Stimulated activated naive CD8-positive, alpha-beta T cell treated with anti-CD3 and anti-CD28 coated beads, Interleukin-15, amount 100 ng/mL, for 72 hours (primary cell): ENCODE data around the gene CEP250.

Experiments used
- ATAC-seq: fragments of 150-1000 bp; cut with Tn5 transposase; 2 replicates; pipeline ENCODE4 v1.10.0; 2021; ENCODE audit warnings: mild to moderate bottlenecking, moderate library complexity
- DNase-seq, 2 donors: peaks; one replicate each; pipeline ENCODE4 v3.0.0; 2021 to 2022
- H3K27ac Mint-ChIP-seq, 2 donors: one replicate each; pipeline ENCODE4 v1.8.0; 2022; ENCODE audit warnings: mild to moderate bottlenecking in 2 of 2, mixed read lengths in 2 of 2, moderate library complexity in 2 of 2
- H3K27me3 Mint-ChIP-seq: one replicate; pipeline ENCODE4 v1.8.0; 2022; ENCODE audit warnings: mixed read lengths
- H3K4me1 Mint-ChIP-seq: one replicate; pipeline ENCODE4 v1.8.0; 2022; ENCODE audit warnings: mild to moderate bottlenecking, mixed read lengths
- H3K4me3 Mint-ChIP-seq, 2 donors: one replicate each; pipeline ENCODE4 v1.8.0; 2022; ENCODE audit warnings: mild to moderate bottlenecking in 2 of 2, mixed read lengths in 2 of 2, moderate library complexity in 1 of 2
- H3K9me3 Mint-ChIP-seq, 2 donors: one replicate each; pipeline ENCODE4 v1.8.0; 2022; ENCODE audit warnings: mixed read lengths in 2 of 2

CEP250 gene

DNA sequence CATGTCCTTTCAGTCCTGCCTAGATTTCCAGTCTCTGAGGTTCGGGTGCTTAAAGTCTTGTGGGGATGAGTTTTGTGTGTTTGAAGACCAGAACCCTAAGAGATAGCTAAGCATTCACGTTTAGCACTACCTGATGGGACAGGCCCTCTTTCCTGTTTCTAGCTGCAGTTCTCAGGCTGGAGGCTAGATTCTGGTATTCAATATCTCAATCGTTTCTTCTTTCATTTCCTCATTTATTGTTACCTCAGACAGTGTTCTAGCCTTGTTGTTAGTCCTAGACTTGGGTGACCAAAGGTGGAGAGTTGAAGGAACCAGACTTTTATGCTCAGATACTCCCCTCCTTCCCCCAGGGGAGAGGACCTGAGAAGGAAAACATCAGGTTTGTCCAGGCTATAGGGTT lies 16.8 kb downstream of the CEP250 start:
- no peak for ATAC-seq
- H3K4me1 Mint-ChIP-seq, result no peaks in the 10 kb centered on the region
- H3K9me3 Mint-ChIP-seq, result no peaks in the 10 kb centered on the region
- no peak for DNase-seq
- no peak overlapping the region for H3K27ac Mint-ChIP-seq
- no peak overlapping the region for H3K4me3 Mint-ChIP-seq
- no peaks in the 10 kb centered on the region for H3K27me3 Mint-ChIP-seq

- DNase-seq, result no peak
- no peaks in the 10 kb centered on the region for H3K27me3 Mint-ChIP-seq
- H3K4me3 Mint-ChIP-seq, result no peak overlapping the region
- no peak for ATAC-seq
- H3K27ac Mint-ChIP-seq, result no peak overlapping the region
- H3K9me3 Mint-ChIP-seq, result no peaks in the 10 kb centered on the region
- H3K4me1 Mint-ChIP-seq, result no peaks in the 10 kb centered on the region
Observed at GRCh38 chr20:35473684-35474083, 18.3 kb downstream of the CEP250 start.

DNA sequence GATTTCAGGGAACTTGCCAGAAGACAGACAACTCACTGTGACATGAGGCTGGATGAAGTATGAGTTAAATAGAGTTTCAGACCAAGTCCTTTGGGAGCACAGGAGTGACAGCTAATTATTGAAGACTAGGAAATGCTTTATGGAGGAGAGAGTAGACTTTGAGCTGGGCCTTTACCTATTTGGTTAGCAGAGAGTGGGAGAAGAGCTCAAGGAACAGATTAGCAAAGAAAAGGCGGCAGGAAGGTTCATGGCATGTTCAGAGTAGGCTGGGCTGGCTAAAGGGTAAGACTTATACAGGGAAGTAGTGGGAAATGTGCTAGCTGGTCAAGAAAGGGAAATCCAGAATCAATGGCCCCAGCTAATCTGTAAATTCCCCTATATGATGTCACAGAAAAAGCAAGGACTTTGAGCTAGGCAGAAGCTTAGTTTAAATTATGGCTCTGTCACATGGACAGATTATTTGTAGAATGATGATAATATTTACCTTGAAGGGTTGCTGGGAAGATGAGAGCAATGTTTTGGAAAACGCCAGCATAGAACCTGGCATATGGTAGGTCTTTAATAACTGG lies 19.0 kb downstream of the CEP250 start:
- Mint-ChIP-seq H3K27me3 (no peaks in the 10 kb centered on the region), H3K4me3 (no peak overlapping the region), H3K27ac (no peak overlapping the region), H3K9me3 (no peaks in the 10 kb centered on the region), H3K4me1 (no peaks in the 10 kb centered on the region)
- DNase-seq (no peak), ATAC-seq (no peak)

DNA sequence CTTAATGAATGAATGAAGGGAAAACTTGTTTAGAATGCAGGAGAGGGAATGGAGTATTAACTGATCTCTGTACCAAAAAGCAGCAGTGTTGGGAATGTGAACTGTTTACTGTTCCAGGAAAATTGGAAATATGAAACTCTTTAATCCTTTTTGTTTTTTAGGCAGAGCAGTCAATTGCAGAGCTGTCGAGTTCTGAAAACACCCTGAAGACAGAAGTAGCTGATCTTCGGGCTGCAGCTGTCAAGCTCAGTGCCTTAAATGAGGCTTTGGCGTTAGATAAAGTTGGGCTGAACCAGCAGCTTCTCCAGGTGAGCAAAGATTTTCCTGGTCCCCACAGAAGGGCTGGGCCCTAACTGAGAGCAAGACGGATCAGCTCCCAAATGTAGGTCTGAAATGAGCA lies 20.9 kb downstream of the CEP250 start:
- no peak overlapping the region for H3K27ac Mint-ChIP-seq
- ATAC-seq, result no peak

GRCh38 chr20:35478804-35479472 lies 23.5 kb downstream of the CEP250 start:
- Mint-ChIP-seq H3K27ac (peak overlapping the region in 1 of 2 donors; percentile 45), H3K4me1 (no peaks in the 10 kb centered on the region), H3K27me3 (no peaks in the 10 kb centered on the region), H3K9me3 (peaks cover 0 to 4% of the 10 kb centered on the region in 2 donors), H3K4me3 (no peak overlapping the region)
- DNase-seq, result no peak
- ATAC-seq, result no peak

More for the DNA sequence above, 20.9 kb downstream of the CEP250 start:
- no peaks in the 10 kb centered on the region for H3K4me1 Mint-ChIP-seq
- H3K4me3 Mint-ChIP-seq, result no peak overlapping the region
- H3K9me3 Mint-ChIP-seq, result no peaks in the 10 kb centered on the region
- H3K27me3 Mint-ChIP-seq, result no peaks in the 10 kb centered on the region
- no peak for DNase-seq

- ATAC-seq (no peak), DNase-seq (no peak)
- Mint-ChIP-seq H3K4me1 (no peaks in the 10 kb centered on the region), H3K9me3 (peaks cover 0 to 4% of the 10 kb centered on the region in 2 donors), H3K27ac (peak overlapping the region in 1 of 2 donors; percentile 36), H3K4me3 (no peak overlapping the region), H3K27me3 (no peaks in the 10 kb centered on the region)
Observed at GRCh38 chr20:35479798-35480197, 24.4 kb downstream of the CEP250 start.

- no peaks in the 10 kb centered on the region for H3K27me3 Mint-ChIP-seq
- H3K4me3 Mint-ChIP-seq, result no peak overlapping the region
- peaks cover 38% of the 10 kb centered on the region for H3K4me1 Mint-ChIP-seq
- H3K9me3 Mint-ChIP-seq, result peaks cover 0 to 4% of the 10 kb centered on the region in 2 donors
- no peak overlapping the region for H3K27ac Mint-ChIP-seq
- ATAC-seq (no peak), DNase-seq (no peak)
Observed at GRCh38 chr20:35487479-35487878, 32.1 kb downstream of the CEP250 start.

- Mint-ChIP-seq H3K4me1 (peaks cover 46% of the 10 kb centered on the region), H3K27ac (peak overlapping the region; percentile 93 to 99), H3K27me3 (no peaks in the 10 kb centered on the region), H3K4me3 (peak overlapping the region; percentile 78 to 92), H3K9me3 (no peaks in the 10 kb centered on the region)
- ATAC-seq, result peak; percentile 32
- DNase-seq, result no peak
Observed at GRCh38 chr20:35489717-35490116, 34.3 kb downstream of the CEP250 start.

- peaks cover 46% of the 10 kb centered on the region for H3K4me1 Mint-ChIP-seq
- H3K9me3 Mint-ChIP-seq, result no peaks in the 10 kb centered on the region
- ATAC-seq (peak; percentile 99), DNase-seq (peak; percentile 61 to 67)
- no peaks in the 10 kb centered on the region for H3K27me3 Mint-ChIP-seq
- peak overlapping the region; percentile 92 to 100 for H3K4me3 Mint-ChIP-seq
- peak overlapping the region; percentile 99 to 100 for H3K27ac Mint-ChIP-seq
Observed at GRCh38 chr20:35490736-35491181, 35.4 kb downstream of the CEP250 start.

GRCh38 chr20:35491823-35492222 lies 36.4 kb downstream of the CEP250 start:
- no peak for DNase-seq
- Mint-ChIP-seq H3K27ac (peak overlapping the region; percentile 89 to 99), H3K4me1 (peaks cover 46% of the 10 kb centered on the region), H3K27me3 (no peaks in the 10 kb centered on the region), H3K4me3 (peak overlapping the region; percentile 92 to 100), H3K9me3 (no peaks in the 10 kb centered on the region)
- ATAC-seq, result peak; percentile 54

- no peak for ATAC-seq
- no peaks in the 10 kb centered on the region for H3K27me3 Mint-ChIP-seq
- no peak for DNase-seq
- H3K4me1 Mint-ChIP-seq, result peaks cover 46% of the 10 kb centered on the region
- peak overlapping the region; percentile 89 to 99 for H3K27ac Mint-ChIP-seq
- peak overlapping the region; percentile 92 to 100 for H3K4me3 Mint-ChIP-seq
- H3K9me3 Mint-ChIP-seq, result no peaks in the 10 kb centered on the region
Observed at GRCh38 chr20:35492352-35492751, 37.0 kb downstream of the CEP250 start.

GRCh38 chr20:35496481-35496880 lies 41.1 kb downstream of the CEP250 start:
- no peaks in the 10 kb centered on the region for H3K9me3 Mint-ChIP-seq
- no peak overlapping the region for H3K27ac Mint-ChIP-seq
- DNase-seq (no peak), ATAC-seq (no peak)
- no peaks in the 10 kb centered on the region for H3K27me3 Mint-ChIP-seq
- peaks cover 18% of the 10 kb centered on the region for H3K4me1 Mint-ChIP-seq
- no peak overlapping the region for H3K4me3 Mint-ChIP-seq

DNA sequence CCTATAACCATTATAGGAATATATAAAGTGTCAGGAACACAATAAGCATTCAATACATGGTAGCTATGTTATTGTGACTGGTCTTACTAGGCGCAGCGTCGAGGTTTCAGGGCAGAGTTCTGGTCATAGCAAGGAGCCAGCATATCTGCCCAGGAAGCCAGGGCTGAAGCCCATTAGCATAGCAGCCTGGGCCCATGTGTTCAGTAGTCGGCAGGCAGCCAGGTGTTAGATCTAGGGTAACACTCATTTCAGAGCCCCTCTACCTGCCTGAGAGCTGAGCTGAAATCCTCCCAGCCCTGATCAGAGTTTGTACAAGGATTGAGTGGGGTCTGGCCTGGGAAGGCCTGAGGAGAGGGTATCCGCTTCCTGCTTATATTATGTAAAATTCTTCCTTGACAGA lies 41.9 kb downstream of the CEP250 start:
- peaks cover 14% of the 10 kb centered on the region for H3K4me1 Mint-ChIP-seq
- H3K9me3 Mint-ChIP-seq, result no peaks in the 10 kb centered on the region
- no peaks in the 10 kb centered on the region for H3K27me3 Mint-ChIP-seq
- no peak overlapping the region for H3K4me3 Mint-ChIP-seq
- no peak for ATAC-seq
- no peak for DNase-seq
- H3K27ac Mint-ChIP-seq, result peak overlapping the region in 1 of 2 donors; percentile 55

- Mint-ChIP-seq H3K27ac (peak overlapping the region in 1 of 2 donors; percentile 55), H3K4me3 (no peak overlapping the region), H3K4me1 (peaks cover 11% of the 10 kb centered on the region), H3K9me3 (no peaks in the 10 kb centered on the region), H3K27me3 (no peaks in the 10 kb centered on the region)
- DNase-seq (no peak), ATAC-seq (no peak)
Observed at GRCh38 chr20:35497780-35498189, 42.4 kb downstream of the CEP250 start.

DNA sequence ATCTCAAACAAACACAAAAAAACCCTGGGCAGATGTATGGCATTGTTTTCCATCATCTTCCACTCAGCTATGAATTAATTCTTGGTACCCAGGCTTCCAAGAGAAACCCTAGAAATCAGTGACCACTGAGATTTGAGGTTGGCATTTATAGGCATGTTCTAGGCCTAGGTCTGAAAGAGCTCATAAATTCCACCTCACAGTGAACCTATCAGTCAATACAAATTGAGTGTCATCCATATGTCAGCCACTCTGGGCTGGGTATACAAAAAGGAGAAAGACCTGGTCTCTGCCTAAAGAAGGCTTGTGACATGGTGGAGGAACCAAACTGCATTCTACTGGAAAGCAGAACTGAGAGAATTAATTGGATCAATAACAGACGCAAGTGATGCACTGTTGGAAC lies 43.9 kb downstream of the CEP250 start:
- no peaks in the 10 kb centered on the region for H3K9me3 Mint-ChIP-seq
- H3K4me3 Mint-ChIP-seq, result no peak overlapping the region
- no peaks in the 10 kb centered on the region for H3K27me3 Mint-ChIP-seq
- ATAC-seq (no peak), DNase-seq (no peak)
- H3K4me1 Mint-ChIP-seq, result peaks cover 21% of the 10 kb centered on the region
- H3K27ac Mint-ChIP-seq, result no peak overlapping the region

GRCh38 chr20:35502352-35502751 lies 47.0 kb downstream of the CEP250 start:
- Mint-ChIP-seq H3K27me3 (no peaks in the 10 kb centered on the region), H3K4me1 (peaks cover 49% of the 10 kb centered on the region), H3K9me3 (no peaks in the 10 kb centered on the region), H3K4me3 (no peak overlapping the region), H3K27ac (peak overlapping the region in 1 of 2 donors; percentile 46)
- DNase-seq (no peak), ATAC-seq (no peak)
